Endodermal cell (in vitro differentiated cells): ENCODE results near the gene NRG2. TPM values are rescaled to one million over a fixed set of nuclear protein-coding genes. Genes with fewer than 3 reads are reported as not detected.

Experiments used
- DNase-seq: peaks from one replicate; pipeline ENCODE4 v3.0.0-alpha.2; 2017
- H3K27ac ChIP-seq: 2 replicates; pipeline ENCODE4 v1.5.1; 2013; ENCODE audit warnings: mild to moderate bottlenecking, low read depth, low read length, moderate library complexity
- H3K27me3 ChIP-seq: 2 replicates; pipeline ENCODE4 v1.6.1; 2013; ENCODE audit warnings: mild to moderate bottlenecking, low read length, moderate library complexity; ENCODE audit not compliant: insufficient read depth, control insufficient read depth, poor library complexity, severe bottlenecking
- H3K36me3 ChIP-seq: 2 replicates; pipeline ENCODE4 v1.7.0; 2013; ENCODE audit warnings: mild to moderate bottlenecking, low read length, moderate library complexity; ENCODE audit not compliant: control insufficient read depth, insufficient read depth
- H3K4me1 ChIP-seq: one replicate; pipeline ENCODE4 v1.7.0; 2013; ENCODE audit warnings: low read length; ENCODE audit not compliant: control insufficient read depth, insufficient read depth
- H3K4me3 ChIP-seq: 2 replicates; pipeline ENCODE4 v1.5.1; 2013; ENCODE audit warnings: mild to moderate bottlenecking, low read length, moderate library complexity
- H3K9ac ChIP-seq: 2 replicates; pipeline ENCODE4 v1.6.1; 2013; ENCODE audit warnings: mild to moderate bottlenecking, low read length, moderate library complexity; ENCODE audit not compliant: poor library complexity, severe bottlenecking; ENCODE audit errors: extremely low read depth
- H3K9me3 ChIP-seq: 2 replicates; pipeline ENCODE4 v1.6.1; 2013; ENCODE audit warnings: mild to moderate bottlenecking, low read length, moderate library complexity; ENCODE audit not compliant: control insufficient read depth
- H3K27ac Mint-ChIP-seq: 2 replicates; pipeline ENCODE4 v1.8.0; 2020; ENCODE audit warnings: mixed read lengths
- H3K27me3 Mint-ChIP-seq: 2 replicates; pipeline ENCODE4 v1.8.0; 2021; ENCODE audit warnings: mild to moderate bottlenecking, mixed read lengths; ENCODE audit not compliant: insufficient read depth
- H3K36me3 Mint-ChIP-seq: 2 replicates; pipeline ENCODE4 v1.8.0; 2020; ENCODE audit warnings: low read depth, mixed read lengths
- H3K4me1 Mint-ChIP-seq: 2 replicates; pipeline ENCODE4 v1.8.0; 2020; ENCODE audit warnings: mixed read lengths
- H3K4me3 Mint-ChIP-seq: 2 replicates; pipeline ENCODE4 v1.8.0; 2020; ENCODE audit warnings: mild to moderate bottlenecking, moderate library complexity, mixed read lengths
- H3K9me3 Mint-ChIP-seq: 2 replicates; pipeline ENCODE4 v1.8.0; 2020; ENCODE audit warnings: mild to moderate bottlenecking, mixed read lengths
- CTCF ChIP-seq: fragments of 200-600 bp; sonication (generic); conservative IDR thresholded peaks from 2 replicates; pipeline ENCODE4 v1.5.0; 2021; ENCODE audit warnings: antibody characterized with exemption, mild to moderate bottlenecking
- WGBS, 2 experiments: methylation state at CpG; one replicate each; pipeline versions ENCODE4 v1.1.5 to v1.1.7; 2013; ENCODE audit warnings: missing lambda C conversion rate in 2 of 2, mixed read lengths in 1 of 2; ENCODE audit not compliant: insufficient coverage in 1 of 2, insufficient read length in 1 of 2; 5-methylcytosine and 5-hydroxymethylcytosine counted together
- total RNA-seq, 2 donors: library from RNA; stranded (reverse); fragmentation: NEBNext Ultra II Directional in 1 of 2; extraction: Animal tissue kit (Norgen Biotek cat#: 25700) in 1 of 2; gene quantifications; 2 replicates in 1 of 2; 3 replicates in 1 of 2; pipeline ENCODE4 v1.2.1, GENCODE V29; 2021

Gene NRG2
- total RNA-seq, 2 donors from 2014 or later: 10.8 to 12.5 TPM

DNA sequence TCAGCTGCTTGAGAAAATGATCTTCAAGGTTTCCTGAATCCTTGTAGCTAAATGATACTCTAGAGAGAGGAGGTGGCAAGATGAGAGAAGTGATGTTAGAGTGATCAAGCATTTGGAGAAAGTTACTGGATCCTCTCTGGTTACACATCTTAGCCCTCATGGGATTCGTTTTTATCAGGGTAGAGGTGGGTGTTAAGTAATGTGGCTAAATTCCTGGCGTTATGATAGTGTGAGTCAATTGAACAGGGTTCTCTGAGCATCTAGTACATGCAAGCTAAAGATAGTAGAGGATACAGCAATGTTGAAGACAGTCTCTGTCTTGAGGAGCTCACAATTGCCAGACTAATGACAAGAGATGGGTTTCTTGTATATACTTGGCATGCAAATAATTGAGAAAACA is 123.8 kb downstream of the NRG2 start:
- Mint-ChIP-seq H3K4me1 (no peaks in the 10 kb centered on the region), H3K36me3 (no peaks in the 10 kb centered on the region), H3K9me3 (no peaks in the 10 kb centered on the region), H3K4me3 (no peak overlapping the region), H3K27ac (no peak overlapping the region), H3K27me3 (peaks cover 38% of the 10 kb centered on the region)
- WGBS, 2 experiments: 75 to 84% methylated on average over 2 of the region's 2 CpGs
- H3K27me3 ChIP-seq: peaks cover 45% of the 10 kb centered on the region
- no peak for TF ChIP-seq CTCF
- H3K9ac ChIP-seq: no peak overlapping the region
- no peaks in the 10 kb centered on the region for H3K9me3 ChIP-seq
- H3K4me3 ChIP-seq: no peak overlapping the region
- no peaks in the 10 kb centered on the region for H3K36me3 ChIP-seq
- no peaks in the 10 kb centered on the region for H3K4me1 ChIP-seq
- no peak overlapping the region for H3K27ac ChIP-seq
- DNase-seq: no peak

DNA sequence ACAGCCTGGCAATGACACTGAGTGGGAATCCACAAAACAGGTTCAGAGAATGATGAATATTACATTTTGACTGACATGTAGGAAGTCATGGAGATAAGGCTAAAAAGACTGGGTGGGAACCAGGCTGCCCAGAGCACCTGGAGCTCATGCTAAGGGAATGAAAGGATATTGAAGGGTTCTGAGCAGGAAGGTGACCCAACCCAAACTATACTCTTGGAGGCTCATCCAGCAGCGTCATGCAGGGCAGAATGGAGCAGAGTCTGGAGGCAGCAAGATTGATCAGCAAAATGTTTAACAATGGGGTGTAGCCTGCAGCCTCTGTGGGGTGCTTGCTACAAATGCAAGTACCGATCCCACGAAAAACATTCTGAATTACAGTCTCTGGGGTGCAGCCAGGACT is 127.3 kb downstream of the NRG2 start:
- Mint-ChIP-seq H3K4me1 (no peaks in the 10 kb centered on the region), H3K4me3 (no peak overlapping the region), H3K9me3 (no peaks in the 10 kb centered on the region), H3K27me3 (peaks cover 36% of the 10 kb centered on the region), H3K27ac (no peak overlapping the region), H3K36me3 (no peaks in the 10 kb centered on the region)
- 44 to 49% methylated on average over 3 of the region's 3 CpGs for WGBS, 2 experiments
- DNase-seq: no peak
- Histone ChIP-seq H3K27me3 (peaks cover 39% of the 10 kb centered on the region), H3K27ac (no peak overlapping the region), H3K4me1 (no peaks in the 10 kb centered on the region), H3K9me3 (no peaks in the 10 kb centered on the region), H3K9ac (no peak overlapping the region), H3K4me3 (no peak overlapping the region), H3K36me3 (no peaks in the 10 kb centered on the region)
- no peak for TF ChIP-seq CTCF

DNA sequence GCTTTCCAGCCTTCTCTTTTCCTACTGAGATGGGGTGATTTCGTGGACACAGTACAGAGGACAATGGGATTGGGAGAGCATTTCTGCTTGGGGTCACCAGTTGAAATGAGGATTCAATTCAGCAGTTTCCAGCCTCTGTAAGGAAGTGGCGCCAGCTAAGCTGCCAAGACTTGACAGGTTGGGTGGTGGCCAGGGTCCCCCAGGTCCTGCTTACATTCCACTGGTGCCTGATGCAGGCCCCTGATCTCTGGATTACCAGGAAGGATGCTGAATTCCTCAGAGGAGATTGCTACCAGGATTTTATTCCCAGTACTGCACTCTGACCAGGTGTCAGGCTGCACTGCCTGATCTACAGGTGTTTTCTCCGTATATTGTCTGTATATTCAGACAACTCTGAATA is 127.8 kb downstream of the NRG2 start:
- DNase-seq: no peak
- Mint-ChIP-seq H3K27me3 (peaks cover 38% of the 10 kb centered on the region), H3K4me3 (no peak overlapping the region), H3K4me1 (no peaks in the 10 kb centered on the region), H3K9me3 (no peaks in the 10 kb centered on the region), H3K36me3 (no peaks in the 10 kb centered on the region), H3K27ac (no peak overlapping the region)
- Histone ChIP-seq H3K36me3 (no peaks in the 10 kb centered on the region), H3K9me3 (no peaks in the 10 kb centered on the region), H3K27me3 (peaks cover 36% of the 10 kb centered on the region), H3K27ac (no peak overlapping the region), H3K4me3 (no peak overlapping the region), H3K4me1 (no peaks in the 10 kb centered on the region), H3K9ac (no peak overlapping the region)
- no peak for TF ChIP-seq CTCF
- 82% methylated on average over 1 to 3 of the region's 3 CpGs for WGBS, 2 experiments
